Measurements from ENCODE around the gene SDF4. TPM values are rescaled to one million over a fixed set of nuclear protein-coding genes. Genes with fewer than 3 reads are reported as not detected.
A peak's percentile ranks its signal among the peaks of the same experiment; 100 is the strongest.

The SDF4 gene
- total RNA-seq, 1 donor from 2014 or later = 130 TPM

GRCh38 chr1:1175221-1176062, 56.4 kb downstream of the SDF4 start:
- no peak overlapping the region for H3K27ac Mint-ChIP-seq (ENCODE audit: unreplicated experiment)
- H3K4me1 Mint-ChIP-seq (ENCODE audit: unreplicated experiment) = no peaks in the 10 kb centered on the region
- no peak overlapping the region for H3K4me3 Mint-ChIP-seq (ENCODE audit: unreplicated experiment)
- peak; percentile 4 for DNase-seq (ENCODE audit: low spot score)
- H3K9me3 Mint-ChIP-seq (ENCODE audit: unreplicated experiment) = no peaks in the 10 kb centered on the region
- no peak for TF ChIP-seq CTCF (IDR thresholded peaks at IDR 0.05; ENCODE audit: unreplicated experiment)
- no peaks in the 10 kb centered on the region for H3K27me3 Mint-ChIP-seq (ENCODE audit: unreplicated experiment)
- peaks cover 4% of the 10 kb centered on the region for H3K36me3 Mint-ChIP-seq (ENCODE audit: low read depth, unreplicated experiment)

- no peak for TF ChIP-seq CTCF (IDR thresholded peaks at IDR 0.05; ENCODE audit: unreplicated experiment)
- Mint-ChIP-seq H3K36me3 (ENCODE audit: low read depth, unreplicated experiment) (peaks cover 4% of the 10 kb centered on the region), H3K9me3 (ENCODE audit: unreplicated experiment) (no peaks in the 10 kb centered on the region), H3K27me3 (ENCODE audit: unreplicated experiment) (no peaks in the 10 kb centered on the region), H3K4me1 (ENCODE audit: unreplicated experiment) (no peaks in the 10 kb centered on the region), H3K4me3 (ENCODE audit: unreplicated experiment) (no peak within 1 kb of the TSS), H3K27ac (ENCODE audit: unreplicated experiment) (no peak within 1 kb of the TSS)
- DNase-seq (ENCODE audit: low spot score) = peak; percentile 6
Observed at GRCh38 chr1:1173793-1174415, 57.9 kb downstream of the SDF4 start, which contains the start of gene TTLL10. Gene TTLL10 (plus strand): TSS chr1:1173880. CDS start chr1:1179216, 5,336 bp downstream.

- no peak for TF ChIP-seq CTCF (IDR thresholded peaks at IDR 0.05; ENCODE audit: unreplicated experiment)
- Mint-ChIP-seq H3K4me1 (ENCODE audit: unreplicated experiment) (no peaks in the 10 kb centered on the region), H3K27ac (ENCODE audit: unreplicated experiment) (no peak overlapping the region), H3K9me3 (ENCODE audit: unreplicated experiment) (no peaks in the 10 kb centered on the region), H3K36me3 (ENCODE audit: low read depth, unreplicated experiment) (peaks cover 4% of the 10 kb centered on the region), H3K4me3 (ENCODE audit: unreplicated experiment) (no peak overlapping the region), H3K27me3 (ENCODE audit: unreplicated experiment) (no peaks in the 10 kb centered on the region)
- no peak for DNase-seq (ENCODE audit: low spot score)
Observed at GRCh38 chr1:1173061-1173792, 58.6 kb downstream of the SDF4 start.

GRCh38 chr1:1171546-1172340, 60.1 kb downstream of the SDF4 start:
- Mint-ChIP-seq H3K4me3 (ENCODE audit: unreplicated experiment) (no peak overlapping the region), H3K4me1 (ENCODE audit: unreplicated experiment) (no peaks in the 10 kb centered on the region), H3K36me3 (ENCODE audit: low read depth, unreplicated experiment) (peaks cover 1% of the 10 kb centered on the region), H3K27me3 (ENCODE audit: unreplicated experiment) (no peaks in the 10 kb centered on the region), H3K27ac (ENCODE audit: unreplicated experiment) (no peak overlapping the region), H3K9me3 (ENCODE audit: unreplicated experiment) (no peaks in the 10 kb centered on the region)
- peak; percentile 5 for DNase-seq (ENCODE audit: low spot score)
- TF ChIP-seq CTCF (IDR thresholded peaks at IDR 0.05; ENCODE audit: unreplicated experiment) = no peak

Data from endothelial cell (in vitro differentiated cells).